Kidney glomerular epithelial cell (primary cell): ENCODE measurements around the gene MAB21L3.
"Not testable (repeated sequence)": the region's sequence is repeated elsewhere in the genome, so short reads cannot be mapped to it uniquely, and the experiment has no call there.

Source experiments
- DNase-seq: peaks from one replicate; lab custom pipeline; 2025; lab: John Stamatoyannopoulos, UW

Gene MAB21L3

GRCh38 chr1:116138277-116138792 lies 27.1 kb downstream of the MAB21L3 start:
- no peak for DNase-seq

GRCh38 chr1:116139592-116140134 lies 28.5 kb downstream of the MAB21L3 start:
- DNase-seq: no peak

GRCh38 chr1:116144151-116144550 lies 33.0 kb downstream of the MAB21L3 start:
- DNase-seq: no peak

GRCh38 chr1:116146447-116147113 lies 35.4 kb downstream of the MAB21L3 start:
- DNase-seq: not testable (repeated sequence)

DNA sequence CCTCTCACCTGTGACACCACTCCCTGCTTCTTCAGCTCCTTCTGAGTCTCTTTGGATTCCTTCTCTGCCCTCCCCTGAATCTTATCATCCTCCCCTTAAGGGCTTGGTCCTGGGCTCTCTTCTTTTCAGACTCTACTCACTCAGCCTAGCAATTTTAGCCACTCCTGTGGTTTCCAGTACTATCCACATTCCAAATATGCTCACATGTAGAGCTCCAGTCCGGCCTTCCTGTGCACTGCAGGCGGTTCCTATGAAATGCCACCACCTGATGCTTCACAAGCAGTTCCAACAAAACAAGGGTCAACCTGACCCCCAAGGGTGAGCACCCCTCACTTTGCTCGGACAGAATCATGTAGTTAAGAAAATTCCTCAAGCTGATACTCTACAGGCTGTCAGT lies 35.9 kb downstream of the MAB21L3 start:
- DNase-seq: no peak

GRCh38 chr1:116147972-116148371 lies 36.8 kb downstream of the MAB21L3 start:
- DNase-seq: no peak

DNA sequence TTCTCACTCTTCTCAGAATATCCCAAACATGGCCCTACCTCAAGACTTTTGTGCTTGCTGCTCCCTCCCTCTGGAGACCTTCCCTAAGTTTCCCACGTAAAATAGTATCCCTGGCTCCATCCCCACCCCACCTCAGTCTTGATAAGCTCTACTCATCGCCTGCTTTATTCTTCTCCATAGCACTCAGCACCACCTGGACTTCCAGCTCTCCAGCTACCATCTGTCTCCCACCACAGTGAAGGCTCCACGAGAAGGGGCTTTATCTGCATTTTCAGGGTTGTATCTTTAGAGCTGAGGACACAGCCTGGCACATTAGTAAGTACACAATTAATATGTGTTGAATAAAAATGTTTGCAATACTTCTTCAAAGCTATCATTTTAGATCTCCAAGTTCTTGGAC lies 37.8 kb downstream of the MAB21L3 start:
- DNase-seq: no peak

- DNase-seq: no peak
Measured at GRCh38 chr1:116150368-116150767, 39.2 kb downstream of the MAB21L3 start.

DNA sequence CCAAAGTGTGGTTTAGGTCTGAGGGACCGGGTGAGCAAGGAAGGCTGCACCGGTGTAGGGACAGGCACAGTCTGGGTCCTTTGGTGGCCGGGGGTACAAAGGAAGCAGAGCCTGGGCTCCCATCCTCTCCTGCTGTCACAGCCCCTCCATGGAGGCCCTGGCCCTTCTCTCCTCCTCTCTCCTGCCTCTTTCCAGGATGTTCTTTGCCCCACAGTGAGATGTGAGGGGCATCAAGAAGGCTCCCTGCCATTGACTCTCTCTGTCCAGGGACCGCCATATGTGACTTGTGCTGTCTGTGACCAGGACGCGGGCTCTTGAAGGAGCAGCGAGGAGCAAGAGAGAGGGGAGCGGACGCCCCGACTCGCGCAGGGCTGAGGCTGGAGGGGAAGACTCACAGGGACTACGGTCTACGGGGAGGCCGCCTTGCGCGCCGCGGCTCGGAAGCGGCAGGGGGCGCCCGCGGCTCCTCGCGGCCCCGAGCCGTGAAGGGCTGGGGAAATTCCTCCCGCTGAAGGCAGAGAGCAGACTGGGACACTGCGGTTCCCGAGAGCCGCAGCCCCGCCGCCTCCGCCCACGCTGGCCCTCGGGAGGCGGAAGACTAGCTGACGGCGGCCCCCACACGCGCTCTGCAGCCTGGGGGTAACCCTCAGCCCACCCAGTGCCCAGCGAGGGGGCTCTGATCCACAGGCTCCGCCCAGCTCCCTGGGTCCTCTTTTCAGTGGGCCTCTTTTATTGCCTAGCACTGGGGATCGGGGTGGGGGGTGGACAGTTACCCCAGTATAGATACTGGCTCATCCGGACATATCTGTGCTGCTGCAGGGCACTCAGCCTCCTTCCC lies 40.8 kb downstream of the MAB21L3 start:
- peak; percentile 38 for DNase-seq

DNA sequence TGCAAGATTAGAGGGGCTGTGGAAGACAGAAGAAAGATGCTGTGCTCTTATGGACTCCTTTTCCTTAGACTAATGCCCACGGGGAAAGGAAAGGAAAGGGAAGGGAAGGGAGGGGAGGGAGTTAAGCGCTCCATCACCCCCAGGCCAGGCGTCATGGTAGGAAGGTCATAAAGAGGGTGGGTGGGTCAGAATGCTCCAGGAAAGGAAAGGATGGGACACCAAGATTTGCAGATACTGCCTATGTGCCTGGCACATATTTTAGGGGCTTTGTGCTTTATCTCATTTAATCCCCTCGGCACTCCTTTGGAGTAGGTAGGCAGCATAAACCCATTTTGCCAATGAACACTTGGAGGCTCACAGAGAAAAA lies 41.4 kb downstream of the MAB21L3 start:
- DNase-seq: no peak

DNA sequence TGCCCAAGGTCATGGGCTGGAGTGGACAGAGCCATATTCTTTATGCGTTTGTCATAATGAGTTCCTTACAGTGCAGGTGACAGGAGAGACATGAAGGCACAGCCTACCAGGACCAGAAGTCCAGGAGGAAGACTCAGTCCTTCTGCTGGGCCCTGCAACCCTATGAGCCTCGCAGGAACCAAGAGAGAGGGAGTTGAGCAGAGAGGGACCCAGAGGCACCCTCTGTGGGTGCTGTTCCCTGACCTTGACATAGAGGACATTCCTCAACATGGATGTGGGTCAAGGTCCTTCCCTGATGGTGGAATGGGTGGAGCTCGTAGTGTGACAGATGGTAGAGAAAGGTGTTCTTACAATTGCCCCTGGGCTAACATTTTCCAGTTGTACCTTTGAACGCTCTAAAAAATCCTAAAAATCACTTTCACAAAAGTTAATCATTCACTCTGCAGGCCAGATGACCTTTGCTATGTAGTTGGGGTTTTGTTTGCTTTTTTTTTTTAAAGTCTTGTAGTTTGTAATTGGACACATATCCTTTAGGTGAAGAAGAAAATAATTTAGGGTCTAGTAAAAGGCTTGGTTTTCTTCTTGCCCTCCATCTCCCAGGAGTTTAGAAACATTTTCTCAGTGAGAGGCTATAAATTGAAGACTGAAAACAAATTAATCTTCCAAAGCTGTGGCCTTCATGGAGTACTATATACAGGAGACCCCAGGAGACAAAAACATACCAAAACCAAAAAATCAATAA lies 41.9 kb downstream of the MAB21L3 start:
- no peak for DNase-seq

DNA sequence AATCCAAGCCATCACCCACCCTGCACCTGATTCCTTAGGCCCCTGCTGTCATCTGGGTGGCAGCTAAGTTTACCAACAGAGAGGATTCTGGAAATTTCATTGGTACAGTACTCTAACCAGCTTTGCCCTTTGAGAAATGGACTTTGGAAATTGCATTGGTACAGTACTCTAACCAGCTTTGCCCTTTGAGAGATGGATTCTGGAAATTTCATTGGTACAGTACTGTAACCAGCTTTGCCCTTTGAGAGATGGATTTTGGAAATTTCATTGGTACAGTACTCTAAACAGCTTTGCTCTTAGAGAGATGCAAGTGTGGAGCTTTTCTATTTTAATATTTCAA lies 42.5 kb downstream of the MAB21L3 start:
- no peak for DNase-seq

GRCh38 chr1:116154536-116154935 lies 43.3 kb downstream of the MAB21L3 start:
- DNase-seq: no peak

- no peak for DNase-seq
Measured at GRCh38 chr1:116157096-116157495, 45.9 kb downstream of the MAB21L3 start.

- DNase-seq: no peak
Measured at GRCh38 chr1:116159177-116159576, 48.0 kb downstream of the MAB21L3 start.

DNA sequence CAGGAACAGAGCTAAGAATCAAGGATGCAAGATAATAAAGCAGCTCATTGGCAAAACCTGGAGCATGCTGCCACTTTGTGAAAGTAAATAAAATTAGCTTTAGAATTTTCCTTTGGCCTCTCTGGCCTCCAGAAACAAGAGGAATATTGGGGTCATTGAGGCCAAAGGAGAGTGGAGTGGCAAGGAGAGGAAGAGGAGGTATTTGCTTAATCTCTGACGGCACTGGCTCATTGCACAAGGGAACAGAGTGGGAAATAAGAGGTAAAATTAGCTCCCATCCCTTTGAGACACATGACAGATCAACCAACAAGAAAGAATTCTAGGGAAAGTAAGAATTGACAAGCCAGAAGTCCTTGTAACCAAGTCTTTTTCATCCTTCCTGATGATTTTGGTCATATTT lies 48.4 kb downstream of the MAB21L3 start:
- no peak for DNase-seq

GRCh38 chr1:116161390-116161789 lies 50.2 kb downstream of the MAB21L3 start:
- DNase-seq: no peak

DNA sequence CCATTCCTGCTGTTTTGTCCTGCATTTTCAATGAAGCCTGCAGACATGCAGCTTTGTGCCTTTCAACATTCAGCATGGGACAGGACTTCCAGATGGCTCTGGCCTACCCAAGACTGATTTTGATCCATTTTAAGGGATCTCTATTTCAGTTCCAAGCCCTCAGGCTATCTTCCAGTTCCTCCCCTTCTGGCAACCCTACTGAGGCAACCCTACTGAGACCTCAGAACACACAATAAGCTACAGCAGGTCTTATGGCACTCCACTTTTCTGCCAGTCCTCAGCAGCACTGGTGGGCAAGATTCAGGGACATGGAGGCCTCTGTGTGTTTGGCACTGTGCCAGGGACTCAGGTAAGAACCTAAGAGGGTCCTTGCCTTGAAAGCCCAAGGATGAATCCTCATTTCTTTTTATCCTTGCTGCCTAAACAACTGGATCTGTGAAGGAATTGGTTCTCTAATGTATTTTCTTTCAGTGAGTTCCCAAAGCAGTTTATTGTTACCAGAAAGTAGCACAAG lies 50.7 kb downstream of the MAB21L3 start:
- no peak for DNase-seq

DNA sequence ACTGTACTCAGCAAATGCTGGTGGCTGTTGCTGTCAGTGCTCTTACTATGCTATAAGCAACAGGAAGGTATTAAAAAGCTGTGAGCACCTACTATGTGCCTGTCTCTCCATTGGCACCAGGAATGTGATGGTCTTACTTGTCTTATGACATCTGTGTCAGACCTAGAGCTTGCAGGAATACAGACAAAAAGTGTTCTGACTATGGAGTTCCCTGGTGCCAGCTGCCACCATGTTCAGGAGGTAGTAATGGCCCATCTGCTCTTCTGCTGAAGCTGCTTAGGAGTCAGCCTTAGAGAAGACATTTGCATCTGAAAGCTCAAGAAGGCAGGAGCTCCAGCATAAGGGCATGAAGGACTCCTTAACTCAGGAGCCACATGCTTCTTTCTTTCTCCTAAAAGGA lies 52.3 kb downstream of the MAB21L3 start:
- no peak for DNase-seq

- DNase-seq: no peak
Measured at GRCh38 chr1:116164150-116164549, 53.0 kb downstream of the MAB21L3 start.

DNA sequence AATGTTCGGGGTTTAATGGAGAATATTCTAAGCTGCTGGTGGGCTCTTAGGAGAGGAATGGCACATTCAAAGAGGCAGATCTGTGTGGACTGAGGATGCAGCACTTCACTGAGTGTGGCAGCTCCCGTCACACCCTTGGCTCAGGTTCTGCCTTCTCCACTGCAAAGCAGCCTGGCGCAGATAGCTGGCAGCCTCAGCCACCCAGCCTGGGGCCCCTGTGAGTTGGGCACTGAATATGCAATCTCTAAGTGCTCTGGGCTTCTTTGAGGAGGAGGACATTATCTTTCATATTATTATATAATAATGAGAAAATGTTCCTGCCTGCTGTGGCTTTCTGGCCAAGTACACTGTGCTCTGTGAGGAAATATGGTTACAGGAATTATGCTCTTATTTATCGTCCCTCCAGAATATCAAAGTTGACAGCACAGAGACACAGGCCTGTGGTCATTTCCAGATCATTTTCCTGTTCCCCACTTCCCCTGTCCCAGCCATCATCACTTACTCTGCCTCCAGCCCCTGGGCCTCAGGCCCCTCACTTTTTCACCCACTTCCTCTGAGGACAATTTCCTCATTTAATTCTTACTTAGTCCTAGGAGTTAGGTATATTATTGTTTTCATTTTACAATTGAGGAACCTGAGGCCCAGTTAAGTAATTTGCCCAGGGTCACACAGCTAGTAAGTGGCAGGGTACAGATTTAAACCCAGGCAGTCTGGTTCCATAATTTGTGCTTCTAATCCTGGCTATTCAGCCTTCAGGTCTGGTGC lies 53.6 kb downstream of the MAB21L3 start:
- DNase-seq: no peak

- no peak for DNase-seq
Measured at GRCh38 chr1:116165572-116165971, 54.4 kb downstream of the MAB21L3 start.
